WTC11 (cell line): ENCODE results near the gene PEX1. TPM values are rescaled to one million over a fixed set of nuclear protein-coding genes. Genes with fewer than 3 reads are reported as not detected.

Experiments
- ATAC-seq: fragments of 200-7000 bp; cut with Tn5 transposase; 2 replicates; pipeline ENCODE4 v1.10.0; 2021; ENCODE audit warnings: mild to moderate bottlenecking, moderate library complexity
- Bru-seq: library from RNA; stranded (reverse); fragments of 400-500 nt; gene quantifications from one replicate; lab custom pipeline; 2021; lab: Mats Ljungman, UMichigan
- CTCF ChIA-PET: fragments of 300-600 bp; sonication (Branson Sonifier 250); formaldehyde crosslinking; loops from one replicate; lab custom pipeline; 2021; ENCODE audit warnings: antibody characterized with exemption; lab: Charles Lee
- POLR2A ChIA-PET: fragments of 350-600 bp; sonication (Branson Sonifier 250); formaldehyde crosslinking; loops from one replicate; lab custom pipeline; 2021; ENCODE audit warnings: antibody characterized with exemption; lab: Charles Lee
- DNase-seq: peaks from one replicate; pipeline ENCODE4 v3.0.0; 2021; ENCODE audit warnings: low spot score
- H3K27ac Mint-ChIP-seq: 2 replicates; pipeline ENCODE4 v1.8.0; 2021; ENCODE audit warnings: mixed read lengths
- H3K27me3 Mint-ChIP-seq: 2 replicates; pipeline ENCODE4 v1.8.0; 2021; ENCODE audit warnings: low read depth, mild to moderate bottlenecking, moderate library complexity, mixed read lengths
- H3K36me3 Mint-ChIP-seq: 2 replicates; pipeline ENCODE4 v1.8.0; 2021; ENCODE audit warnings: mixed read lengths
- H3K4me1 Mint-ChIP-seq: 2 replicates; pipeline ENCODE4 v1.8.0; 2022; ENCODE audit warnings: mixed read lengths
- H3K4me3 Mint-ChIP-seq: 2 replicates; pipeline ENCODE4 v1.8.0; 2021; ENCODE audit warnings: mild to moderate bottlenecking, moderate library complexity, mixed read lengths
- H3K9me3 Mint-ChIP-seq: 2 replicates; pipeline ENCODE4 v1.8.0; 2021; ENCODE audit warnings: mixed read lengths
- ARID4B ChIP-seq: sonication (generic); formaldehyde crosslinking; IDR thresholded peaks from 2 replicates; pipeline ENCODE4 v1.8.0; 2023; ENCODE audit warnings: missing genetic modification reagents, mild to moderate bottlenecking, borderline replicate concordance
- ATF3 ChIP-seq: sonication (generic); formaldehyde crosslinking; conservative IDR thresholded peaks from 2 replicates; pipeline ENCODE4 v1.8.1; 2022; ENCODE audit warnings: mild to moderate bottlenecking, missing genetic modification reagents
- CREM ChIP-seq: sonication (generic); formaldehyde crosslinking; IDR thresholded peaks from 2 replicates; pipeline ENCODE4 v1.8.1; 2022; ENCODE audit warnings: mild to moderate bottlenecking, missing genetic modification reagents, moderate library complexity
- E2F1 ChIP-seq: sonication (generic); formaldehyde crosslinking; IDR thresholded peaks from 2 replicates; pipeline ENCODE4 v1.8.0; 2022; ENCODE audit warnings: mild to moderate bottlenecking, missing genetic modification reagents
- E2F4 ChIP-seq: sonication (generic); formaldehyde crosslinking; IDR thresholded peaks from 2 replicates; pipeline ENCODE4 v1.8.1; 2022; ENCODE audit warnings: low read depth, mild to moderate bottlenecking, moderate library complexity, missing genetic modification reagents, borderline replicate concordance
- ERG ChIP-seq: fragments of 250-450 bp; sonication (Bioruptor Pico); IDR thresholded peaks from 2 replicates; pipeline ENCODE4 v1.8.0; 2021; ENCODE audit warnings: mild to moderate bottlenecking
- FOXK1 ChIP-seq: sonication (generic); formaldehyde crosslinking; IDR thresholded peaks from 2 replicates; pipeline ENCODE4 v1.8.0; 2022; ENCODE audit warnings: mild to moderate bottlenecking, moderate library complexity, missing genetic modification reagents
- FOXP4 ChIP-seq: sonication (generic); formaldehyde crosslinking; IDR thresholded peaks from 2 replicates; pipeline ENCODE4 v1.8.0; 2022; ENCODE audit warnings: mild to moderate bottlenecking, missing genetic modification reagents
- GABPB1 ChIP-seq: sonication (generic); formaldehyde crosslinking; IDR thresholded peaks from 2 replicates; pipeline ENCODE4 v1.8.1; 2023; ENCODE audit warnings: mild to moderate bottlenecking, missing genetic modification reagents
- HMGXB4 ChIP-seq: sonication (generic); formaldehyde crosslinking; IDR thresholded peaks from 2 replicates; pipeline ENCODE4 v1.8.1; 2023; ENCODE audit warnings: mild to moderate bottlenecking, moderate library complexity, missing genetic modification reagents
- MAX ChIP-seq: sonication (generic); formaldehyde crosslinking; IDR thresholded peaks from 2 replicates; pipeline ENCODE4 v1.8.0; 2022; ENCODE audit warnings: mild to moderate bottlenecking, missing genetic modification reagents
- NFE2L1 ChIP-seq: sonication (generic); formaldehyde crosslinking; IDR thresholded peaks from 2 replicates; pipeline ENCODE4 v1.8.1; 2023; ENCODE audit warnings: missing genetic modification reagents
- NFYB ChIP-seq: sonication (generic); formaldehyde crosslinking; conservative IDR thresholded peaks from 2 replicates; pipeline ENCODE4 v1.8.0; 2022; ENCODE audit warnings: low read depth, missing genetic modification reagents
- OVOL2 ChIP-seq: fragments of 250-450 bp; sonication (Bioruptor Pico); IDR thresholded peaks from 2 replicates; pipeline ENCODE4 v1.9.0; 2021; ENCODE audit warnings: mild to moderate bottlenecking, borderline replicate concordance
- SP1 ChIP-seq: sonication (generic); formaldehyde crosslinking; conservative IDR thresholded peaks from 2 replicates; pipeline ENCODE4 v1.8.1; 2022; ENCODE audit warnings: missing genetic modification reagents
- TCF7 ChIP-seq: sonication (generic); formaldehyde crosslinking; IDR thresholded peaks from 2 replicates; pipeline ENCODE4 v1.8.0; 2022; ENCODE audit warnings: mild to moderate bottlenecking, low read depth, missing genetic modification reagents, moderate library complexity
- TEAD1 ChIP-seq: sonication (generic); formaldehyde crosslinking; IDR thresholded peaks from 2 replicates; pipeline ENCODE4 v1.8.0; 2022; ENCODE audit warnings: mild to moderate bottlenecking, missing genetic modification reagents
- USF1 ChIP-seq: sonication (generic); formaldehyde crosslinking; IDR thresholded peaks from 2 replicates; pipeline ENCODE4 v1.8.0; 2022; ENCODE audit warnings: mild to moderate bottlenecking, missing genetic modification reagents
- ZNF138 ChIP-seq: sonication (generic); formaldehyde crosslinking; conservative IDR thresholded peaks from 2 replicates; pipeline ENCODE4 v1.8.1; 2022; ENCODE audit warnings: mild to moderate bottlenecking, moderate library complexity, missing genetic modification reagents
- ZNF423 ChIP-seq: fragments of 250-450 bp; sonication (Bioruptor Pico); IDR thresholded peaks from 2 replicates; pipeline ENCODE4 v2.1.2; 2022; ENCODE audit warnings: mild to moderate bottlenecking, moderate library complexity
- long read RNA-seq, 3 experiments: library from RNA in 1 of 3; library from capped mRNA in 1 of 3; library from polyadenylated mRNA in 1 of 3; unstranded in 2 of 3; stranded (forward) in 1 of 3; transcript quantifications; one replicate each; pipeline ENCODE4 v2.0.0, GENCODE V29; 2021
- total RNA-seq: library from RNA; stranded (reverse); gene quantifications from 3 replicates; pipeline ENCODE4 v1.2.3, GENCODE V29; 2021

The PEX1 gene
- 24.1 to 25.4 TPM (median 24.9 TPM) in 3 replicates for total RNA-seq
- percentile 79 among the genes with signal in this experiment for Bru-seq, nascent RNA
- long read RNA-seq, experiment 1, full-length matches to known transcripts = 104 of 147 reads
- long read RNA-seq, experiment 1, partial matches to known transcripts = 12 of 147 reads
- long read RNA-seq, experiment 1, other reads (novel, unspliced or antisense) = 31 of 147 reads
- long read RNA-seq, experiment 2, full-length matches to known transcripts = 6 of 27 reads
- long read RNA-seq, experiment 2, partial matches to known transcripts = 14 of 27 reads
- long read RNA-seq, experiment 2, other reads (novel, unspliced or antisense) = 7 of 27 reads
- long read RNA-seq, experiment 3, partial matches to known transcripts = 11 of 11 reads
- long read RNA-seq, experiment 3, other reads (novel, unspliced or antisense) = 0 of 11 reads

- ChIA-PET CTCF (interaction anchor here (0.7 to 1.6 kb wide), 27 partner anchors 11 to 648 kb away, joined by 3 to 17 read pairs (median 5); partner anchors contain the start of genes CDK6, CYP51A1, FAM133B and GATAD1), POLR2A (interaction anchor here (0.5 to 2.0 kb wide), 7 partner anchors 21 to 588 kb away, joined by 3 to 8 read pairs (median 4); partner anchors contain the start of genes AKAP9, ANKIB1 and KRIT1)
- Mint-ChIP-seq H3K27me3 (no peaks in the 10 kb centered on the region), H3K4me1 (peaks cover 18% of the 10 kb centered on the region), H3K36me3 (peaks cover 23% of the 10 kb centered on the region), H3K4me3 (peak within 1 kb of the TSS; percentile 91), H3K27ac (peak within 1 kb of the TSS; percentile 96), H3K9me3 (no peaks in the 10 kb centered on the region)
- ATAC-seq = peak; percentile 96
- peak; percentile 97 for DNase-seq
- TF ChIP-seq ERG (no peak), ZNF138 (CRISPR knock-in tag) (no peak), E2F4 (CRISPR knock-in tag) (no peak), GABPB1 (CRISPR knock-in tag) (peak; percentile 65), ARID4B (CRISPR knock-in tag) (peak; percentile 66), CREM (CRISPR knock-in tag) (peak; percentile 74), NFYB (CRISPR knock-in tag) (peak; percentile 78), SP1 (CRISPR knock-in tag) (peak; percentile 88), HMGXB4 (0 out of 2 replicates have a peak, but pooled peaks have one; percentile 17), TEAD1 (peak; percentile 72; the same call in 1 of the 2 replicates), ATF3 (CRISPR knock-in tag) (no peak), TCF7 (CRISPR knock-in tag) (0 out of 2 replicates have a peak, but pooled peaks have one; percentile 28), ZNF423 (CRISPR knock-in tag) (peak; percentile 44; the same call in 1 of the 2 replicates), FOXK1 (CRISPR knock-in tag) (peak; percentile 100), NFE2L1 (CRISPR knock-in tag) (no peak; the same call in 1 of the 2 replicates), OVOL2 (CRISPR knock-in tag) (no peak), E2F1 (no peak), USF1 (CRISPR knock-in tag) (peak; percentile 26; the same call in 1 of the 2 replicates), MAX (CRISPR knock-in tag) (peak; percentile 77), FOXP4 (peak; percentile 90)
Measured at GRCh38 chr7:92528188-92528957, at the start of gene PEX1, which contains the start of gene RBM48. Gene PEX1 (minus strand): TSS chr7:92528520. CDS start chr7:92528435, 85 bp downstream. Gene RBM48 (plus strand): TSS chr7:92528795. CDS start chr7:92528814, 19 bp downstream.
